ENCODE measurements around the gene SMIM17.

GRCh38 chr19:56668676-56669075 lies 25.7 kb downstream of the SMIM17 start:
- TF ChIP-seq JUND (IDR thresholded peaks at IDR 0.05) (no peak), EGR1 (IDR thresholded peaks at IDR 0.05; ENCODE audit: low read depth) (no peak), CTCF (IDR thresholded peaks at IDR 0.05 in 2 of 3, conservative IDR thresholded peaks at IDR 0.05 in 1 of 3; ENCODE audit: borderline replicate concordance in 1 of 3, insufficient read depth in 1 of 3, low read depth in 2 of 3, low read length in 2 of 3) (no peak), POLR2A (IDR thresholded peaks at IDR 0.05; ENCODE audit: borderline replicate concordance, extremely low read depth, insufficient read depth, insufficient read length) (no peak), POLR2AphosphoS5 (IDR thresholded peaks at IDR 0.05; ENCODE audit: low read depth, low read length) (no peak), MAX (IDR thresholded peaks at IDR 0.05) (no peak), RAD21 (IDR thresholded peaks at IDR 0.05; ENCODE audit: low read depth) (no peak), FOSL1 (IDR thresholded peaks at IDR 0.05; ENCODE audit: low read depth) (no peak), ELF1 (IDR thresholded peaks at IDR 0.05; ENCODE audit: borderline replicate concordance, low read depth) (no peak), REST (IDR thresholded peaks at IDR 0.05; ENCODE audit: low read depth) (no peak), ZFX (IDR thresholded peaks at IDR 0.05) (no peak), ATF3 (IDR thresholded peaks at IDR 0.05) (no peak), YY1 (IDR thresholded peaks at IDR 0.05; ENCODE audit: extremely low read depth, insufficient replicate concordance, low read depth, low read length) (no peak)

Measured in HCT116 (cell line).